ENCODE results near the gene MOSMO.
"Not testable (repeated sequence)": the region's sequence is repeated elsewhere in the genome, so short reads cannot be mapped to it uniquely, and the experiment has no call there.

MOSMO gene

GRCh38 chr16:22004341-22004740 is 3.6 kb upstream of the MOSMO start:
- no peak for DNase-seq

- no peak for DNase-seq
These were observed 2.2 kb upstream of the MOSMO start for GRCh38 chr16:22005746-22006145.

- DNase-seq = no peak
These were observed 1.3 kb upstream of the MOSMO start for GRCh38 chr16:22006636-22007035.

- DNase-seq = no peak
These were observed 777 bp upstream of the MOSMO start for GRCh38 chr16:22007159-22007508.

GRCh38 chr16:22008215-22009059 is 526 bp downstream of the MOSMO start:
- no peak for DNase-seq

- DNase-seq = no peak
These were observed 3.0 kb downstream of the MOSMO start for GRCh38 chr16:22010902-22011301.

- DNase-seq = no peak
These were observed 4.3 kb downstream of the MOSMO start for GRCh38 chr16:22012241-22012640.

GRCh38 chr16:22013486-22013885 is 5.6 kb downstream of the MOSMO start:
- no peak for DNase-seq

GRCh38 chr16:22014271-22014873 is 6.5 kb downstream of the MOSMO start:
- no peak for DNase-seq

- DNase-seq = no peak
These were observed 9.0 kb downstream of the MOSMO start for GRCh38 chr16:22016927-22017326.

- DNase-seq = no peak
These were observed 10.6 kb downstream of the MOSMO start for GRCh38 chr16:22018559-22018958.

GRCh38 chr16:22022151-22022550 is 14.2 kb downstream of the MOSMO start:
- DNase-seq = no peak

- DNase-seq = no peak
These were observed 15.6 kb downstream of the MOSMO start for GRCh38 chr16:22023505-22023904.

- not testable (repeated sequence) for DNase-seq
These were observed 16.9 kb downstream of the MOSMO start for GRCh38 chr16:22024785-22025184.

GRCh38 chr16:22027633-22028032 is 19.7 kb downstream of the MOSMO start:
- no peak for DNase-seq

GRCh38 chr16:22029632-22030031 is 21.7 kb downstream of the MOSMO start:
- DNase-seq = no peak

- DNase-seq = no peak
These were observed 22.3 kb downstream of the MOSMO start for GRCh38 chr16:22030087-22030812.

- DNase-seq = no peak
These were observed 23.7 kb downstream of the MOSMO start for GRCh38 chr16:22031483-22032083.

GRCh38 chr16:22034503-22034902 is 26.6 kb downstream of the MOSMO start:
- DNase-seq = no peak

- DNase-seq = no peak
These were observed 27.2 kb downstream of the MOSMO start for GRCh38 chr16:22035153-22035552.

- DNase-seq = not testable (repeated sequence)
These were observed 36.0 kb downstream of the MOSMO start for GRCh38 chr16:22043882-22044281.

- not testable (repeated sequence) for DNase-seq
These were observed 38.0 kb downstream of the MOSMO start for GRCh38 chr16:22045888-22046287.

- DNase-seq = no peak
These were observed 43.1 kb downstream of the MOSMO start for GRCh38 chr16:22050963-22051362.

GRCh38 chr16:22052980-22053379 is 45.1 kb downstream of the MOSMO start:
- no peak for DNase-seq

Data from bone marrow (tissue), 2 donors.